GM12872 (cell line): Measurements from ENCODE around the gene RAC3.

ENCODE experiments used
- TF ChIP-seq, protein P1 (sequence below): IDR thresholded peaks from 3 replicates; pipeline ENCODE4 v1.5.1; 2011; ENCODE audit warnings: low read depth, mild to moderate bottlenecking, low read length, moderate library complexity; ENCODE audit not compliant: insufficient read depth

The RAC3 gene

GRCh38 chr17:82046903-82047302 lies 15.4 kb downstream of the RAC3 start:
- TF ChIP-seq, protein P1, sequence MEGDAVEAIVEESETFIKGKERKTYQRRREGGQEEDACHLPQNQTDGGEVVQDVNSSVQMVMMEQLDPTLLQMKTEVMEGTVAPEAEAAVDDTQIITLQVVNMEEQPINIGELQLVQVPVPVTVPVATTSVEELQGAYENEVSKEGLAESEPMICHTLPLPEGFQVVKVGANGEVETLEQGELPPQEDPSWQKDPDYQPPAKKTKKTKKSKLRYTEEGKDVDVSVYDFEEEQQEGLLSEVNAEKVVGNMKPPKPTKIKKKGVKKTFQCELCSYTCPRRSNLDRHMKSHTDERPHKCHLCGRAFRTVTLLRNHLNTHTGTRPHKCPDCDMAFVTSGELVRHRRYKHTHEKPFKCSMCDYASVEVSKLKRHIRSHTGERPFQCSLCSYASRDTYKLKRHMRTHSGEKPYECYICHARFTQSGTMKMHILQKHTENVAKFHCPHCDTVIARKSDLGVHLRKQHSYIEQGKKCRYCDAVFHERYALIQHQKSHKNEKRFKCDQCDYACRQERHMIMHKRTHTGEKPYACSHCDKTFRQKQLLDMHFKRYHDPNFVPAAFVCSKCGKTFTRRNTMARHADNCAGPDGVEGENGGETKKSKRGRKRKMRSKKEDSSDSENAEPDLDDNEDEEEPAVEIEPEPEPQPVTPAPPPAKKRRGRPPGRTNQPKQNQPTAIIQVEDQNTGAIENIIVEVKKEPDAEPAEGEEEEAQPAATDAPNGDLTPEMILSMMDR = no peak

GRCh38 chr17:82047379-82047778 lies 15.9 kb downstream of the RAC3 start:
- TF ChIP-seq, protein P1 = no peak

- TF ChIP-seq, protein P1 = no peak
Observed at GRCh38 chr17:82047914-82048570, 16.6 kb downstream of the RAC3 start.

GRCh38 chr17:82048571-82048971 lies 17.1 kb downstream of the RAC3 start:
- TF ChIP-seq, protein P1 = no peak

- TF ChIP-seq, protein P1 = no peak
Observed at GRCh38 chr17:82049106-82049505, 17.6 kb downstream of the RAC3 start.

DNA sequence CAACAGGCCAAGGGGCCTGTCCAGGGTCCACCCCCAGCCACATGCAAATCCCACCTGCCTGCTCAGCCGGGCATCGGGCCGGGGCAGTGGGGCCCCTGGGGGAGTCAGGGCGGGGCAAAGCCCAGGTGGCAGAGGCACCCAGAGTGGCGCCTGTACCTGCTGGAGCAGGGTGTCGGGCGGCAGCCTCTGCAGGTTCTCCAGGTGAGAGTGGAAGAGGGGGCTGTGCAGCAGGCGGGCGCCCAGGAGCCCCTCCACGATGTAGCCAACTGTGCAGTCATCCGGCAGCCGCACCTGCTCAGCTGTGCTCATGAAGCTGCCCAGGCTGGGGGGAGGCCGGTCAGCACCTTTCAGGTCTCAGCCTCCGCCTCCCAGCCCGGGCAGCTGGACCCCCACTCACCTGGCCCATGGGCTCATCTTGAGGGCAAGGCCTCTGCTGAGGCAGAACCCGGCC lies 18.1 kb downstream of the RAC3 start:
- TF ChIP-seq, protein P1 = no peak

- TF ChIP-seq, protein P1 = no peak
Observed at GRCh38 chr17:82050152-82050760, 18.8 kb downstream of the RAC3 start.
